Subcutaneous adipose tissue (tissue), 4 donors: Measurements from ENCODE around the gene TTC6. TPM values are rescaled to one million over a fixed set of nuclear protein-coding genes. Genes with fewer than 3 reads are reported as not detected.

Source experiments
- CTCF ChIP-seq: fragments of 450-650 bp; IDR thresholded peaks from one replicate; pipeline ENCODE4 v1.5.1; 2016; ENCODE audit warnings: low read depth, mild to moderate bottlenecking, control low read depth, antibody characterized with exemption, moderate library complexity
- total RNA-seq, 4 donors: library from RNA; depleted of rRNA; stranded (reverse); fragments of >200 nt; gene quantifications; one replicate each; pipeline ENCODE4 v1.1.0, GENCODE V29; 2016

Gene TTC6
- total RNA-seq, 4 donors from 2014 or later: not detected

GRCh38 chr14:37608649-37609048 is 13.2 kb downstream of the TTC6 start:
- TF ChIP-seq CTCF: no peak

GRCh38 chr14:37610945-37611523 is 15.6 kb downstream of the TTC6 start:
- no peak for TF ChIP-seq CTCF

- TF ChIP-seq CTCF: no peak
Observed at GRCh38 chr14:37615582-37616289, 20.3 kb downstream of the TTC6 start.

- TF ChIP-seq CTCF: no peak
Observed at GRCh38 chr14:37616853-37617252, 21.4 kb downstream of the TTC6 start.

GRCh38 chr14:37617864-37618365 is 22.5 kb downstream of the TTC6 start:
- no peak for TF ChIP-seq CTCF

- no peak for TF ChIP-seq CTCF
Observed at GRCh38 chr14:37618498-37619028, 23.1 kb downstream of the TTC6 start.

GRCh38 chr14:37620856-37621255 is 25.4 kb downstream of the TTC6 start:
- TF ChIP-seq CTCF: no peak
